A673 (cell line): ENCODE data around the gene HINFP.

Experiments
- EZH2 ChIP-seq: fragments of 200-600 bp; sonication (generic); IDR thresholded peaks from 2 replicates; pipeline ENCODE4 v1.6.1; 2017; ENCODE audit warnings: borderline replicate concordance, low read depth, mild to moderate bottlenecking, mixed read lengths, antibody characterized with exemption, low read length; ENCODE audit not compliant: poor library complexity, severe bottlenecking
- TF ChIP-seq, protein P1 (sequence below): fragments of 300-800, 200-600 bp; sonication (generic); conservative IDR thresholded peaks from 2 replicates; pipeline ENCODE4 v1.5.1; 2017; ENCODE audit warnings: low read depth, mild to moderate bottlenecking, antibody characterized with exemption, low read length, moderate library complexity, mixed read lengths

DNA sequence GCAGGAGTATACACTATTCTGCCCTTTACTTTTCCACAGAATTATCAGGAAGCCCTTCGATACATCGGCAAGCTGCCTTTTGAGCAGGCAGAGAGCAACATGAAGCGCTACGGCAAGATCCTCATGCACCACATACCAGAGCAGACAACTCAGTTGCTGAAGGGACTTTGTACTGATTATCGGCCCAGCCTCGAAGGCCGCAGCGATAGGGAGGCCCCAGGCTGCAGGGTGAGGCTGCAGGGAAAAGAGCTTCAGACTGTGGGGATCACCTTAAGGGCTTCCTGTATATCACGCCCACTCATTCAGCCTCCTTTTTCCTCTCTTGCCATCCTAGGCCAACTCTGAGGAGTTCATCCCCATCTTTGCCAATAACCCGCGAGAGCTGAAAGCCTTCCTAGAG is 43.5 kb upstream of the HINFP start:
- TF ChIP-seq, protein P1, sequence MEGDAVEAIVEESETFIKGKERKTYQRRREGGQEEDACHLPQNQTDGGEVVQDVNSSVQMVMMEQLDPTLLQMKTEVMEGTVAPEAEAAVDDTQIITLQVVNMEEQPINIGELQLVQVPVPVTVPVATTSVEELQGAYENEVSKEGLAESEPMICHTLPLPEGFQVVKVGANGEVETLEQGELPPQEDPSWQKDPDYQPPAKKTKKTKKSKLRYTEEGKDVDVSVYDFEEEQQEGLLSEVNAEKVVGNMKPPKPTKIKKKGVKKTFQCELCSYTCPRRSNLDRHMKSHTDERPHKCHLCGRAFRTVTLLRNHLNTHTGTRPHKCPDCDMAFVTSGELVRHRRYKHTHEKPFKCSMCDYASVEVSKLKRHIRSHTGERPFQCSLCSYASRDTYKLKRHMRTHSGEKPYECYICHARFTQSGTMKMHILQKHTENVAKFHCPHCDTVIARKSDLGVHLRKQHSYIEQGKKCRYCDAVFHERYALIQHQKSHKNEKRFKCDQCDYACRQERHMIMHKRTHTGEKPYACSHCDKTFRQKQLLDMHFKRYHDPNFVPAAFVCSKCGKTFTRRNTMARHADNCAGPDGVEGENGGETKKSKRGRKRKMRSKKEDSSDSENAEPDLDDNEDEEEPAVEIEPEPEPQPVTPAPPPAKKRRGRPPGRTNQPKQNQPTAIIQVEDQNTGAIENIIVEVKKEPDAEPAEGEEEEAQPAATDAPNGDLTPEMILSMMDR, result no peak
- no peak for TF ChIP-seq EZH2
